DOHH2 (cell line): ENCODE results near the gene IKZF2.

Experiments
- CTCF ChIP-seq: fragments of 200-600 bp; sonication (generic); IDR thresholded peaks from one replicate; pipeline ENCODE4 v1.5.1; 2014; ENCODE audit warnings: antibody characterized with exemption, mild to moderate bottlenecking, low read depth, low read length; ENCODE audit not compliant: poor library complexity, severe bottlenecking
- EZH2phosphoT487 ChIP-seq: fragments of 200-600 bp; sonication (generic); IDR thresholded peaks from 2 replicates; pipeline ENCODE4 v1.6.1; 2017; ENCODE audit warnings: borderline replicate concordance, mild to moderate bottlenecking, antibody characterized with exemption, low read length, moderate library complexity, mixed read lengths

- TF ChIP-seq CTCF = no peak
- TF ChIP-seq EZH2phosphoT487 = no peak
These were observed 71.7 kb downstream of the IKZF2 start for GRCh38 chr2:213079756-213080155.
